Esophagus squamous epithelium (tissue), 4 donors: ENCODE measurements around the gene CAMLG.

Experiments used
- CTCF ChIP-seq, 6 experiments: fragments of 450-650 bp in 4 of 6; fragments of 200-600 bp in 2 of 6; sonication (generic) in 2 of 6; IDR thresholded peaks; one replicate each; pipeline ENCODE4 v1.5.1; 2016 to 2019; ENCODE audit warnings: antibody characterized with exemption in 6 of 6, mild to moderate bottlenecking in 4 of 6, moderate library complexity in 4 of 6
- POLR2A ChIP-seq, 4 donors: fragments of 450-650 bp; IDR thresholded peaks; one replicate each; pipeline ENCODE4 v1.6.1; 2017; ENCODE audit warnings: antibody characterized with exemption in 4 of 4, mild to moderate bottlenecking in 4 of 4, moderate library complexity in 3 of 4

GRCh38 chr5:134793111-134793510 is 54.8 kb downstream of the CAMLG start:
- no peak for TF ChIP-seq POLR2A (IDR thresholded peaks at IDR 0.05)
- no peak for TF ChIP-seq CTCF (IDR thresholded peaks at IDR 0.05)
